ENCODE measurements around the gene LMF1.

LMF1 gene

GRCh38 chr16:921321-921905 lies 49.4 kb downstream of the LMF1 start:
- Mint-ChIP-seq H3K9me3 (peaks cover 34% of the 10 kb centered on the region), H3K4me1 (peaks cover 36% of the 10 kb centered on the region), H3K4me3 (peak overlapping the region in 1 of 3 experiments; percentile 40), H3K36me3 (ENCODE audit: low read depth) (peaks cover 64% of the 10 kb centered on the region), H3K27me3 (ENCODE audit: low read depth) (no peaks in the 10 kb centered on the region), H3K27ac (peak overlapping the region in 2 of 3 experiments; percentile 26 to 47)
- TF ChIP-seq, protein P1, sequence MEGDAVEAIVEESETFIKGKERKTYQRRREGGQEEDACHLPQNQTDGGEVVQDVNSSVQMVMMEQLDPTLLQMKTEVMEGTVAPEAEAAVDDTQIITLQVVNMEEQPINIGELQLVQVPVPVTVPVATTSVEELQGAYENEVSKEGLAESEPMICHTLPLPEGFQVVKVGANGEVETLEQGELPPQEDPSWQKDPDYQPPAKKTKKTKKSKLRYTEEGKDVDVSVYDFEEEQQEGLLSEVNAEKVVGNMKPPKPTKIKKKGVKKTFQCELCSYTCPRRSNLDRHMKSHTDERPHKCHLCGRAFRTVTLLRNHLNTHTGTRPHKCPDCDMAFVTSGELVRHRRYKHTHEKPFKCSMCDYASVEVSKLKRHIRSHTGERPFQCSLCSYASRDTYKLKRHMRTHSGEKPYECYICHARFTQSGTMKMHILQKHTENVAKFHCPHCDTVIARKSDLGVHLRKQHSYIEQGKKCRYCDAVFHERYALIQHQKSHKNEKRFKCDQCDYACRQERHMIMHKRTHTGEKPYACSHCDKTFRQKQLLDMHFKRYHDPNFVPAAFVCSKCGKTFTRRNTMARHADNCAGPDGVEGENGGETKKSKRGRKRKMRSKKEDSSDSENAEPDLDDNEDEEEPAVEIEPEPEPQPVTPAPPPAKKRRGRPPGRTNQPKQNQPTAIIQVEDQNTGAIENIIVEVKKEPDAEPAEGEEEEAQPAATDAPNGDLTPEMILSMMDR (IDR thresholded peaks at IDR 0.05; ENCODE audit: unreplicated experiment in 3 of 3) = no peak

- TF ChIP-seq, protein P1 (IDR thresholded peaks at IDR 0.05; ENCODE audit: unreplicated experiment in 3 of 3) = no peak
- peaks cover 40% of the 10 kb centered on the region for H3K4me1 Mint-ChIP-seq
- H3K27ac Mint-ChIP-seq = peak overlapping the region; percentile 71 to 74 (median 72)
- peaks cover 27% of the 10 kb centered on the region for H3K9me3 Mint-ChIP-seq
- H3K4me3 Mint-ChIP-seq = peak overlapping the region in 1 of 3 experiments; percentile 17
- peaks cover 57% of the 10 kb centered on the region for H3K36me3 Mint-ChIP-seq (ENCODE audit: low read depth)
- no peaks in the 10 kb centered on the region for H3K27me3 Mint-ChIP-seq (ENCODE audit: low read depth)
Measured at GRCh38 chr16:920717-921116, 50.1 kb downstream of the LMF1 start.

- H3K27ac Mint-ChIP-seq = peak overlapping the region; percentile 71 to 74 (median 72)
- TF ChIP-seq, protein P1 (IDR thresholded peaks at IDR 0.05; ENCODE audit: unreplicated experiment in 3 of 3) = no peak
- H3K36me3 Mint-ChIP-seq (ENCODE audit: low read depth) = peaks cover 51% of the 10 kb centered on the region
- H3K4me1 Mint-ChIP-seq = peaks cover 41% of the 10 kb centered on the region
- peak overlapping the region in 2 of 3 experiments; percentile 1 to 17 for H3K4me3 Mint-ChIP-seq
- H3K27me3 Mint-ChIP-seq (ENCODE audit: low read depth) = no peaks in the 10 kb centered on the region
- H3K9me3 Mint-ChIP-seq = peaks cover 24% of the 10 kb centered on the region
Measured at GRCh38 chr16:920051-920681, 50.6 kb downstream of the LMF1 start.

DNA sequence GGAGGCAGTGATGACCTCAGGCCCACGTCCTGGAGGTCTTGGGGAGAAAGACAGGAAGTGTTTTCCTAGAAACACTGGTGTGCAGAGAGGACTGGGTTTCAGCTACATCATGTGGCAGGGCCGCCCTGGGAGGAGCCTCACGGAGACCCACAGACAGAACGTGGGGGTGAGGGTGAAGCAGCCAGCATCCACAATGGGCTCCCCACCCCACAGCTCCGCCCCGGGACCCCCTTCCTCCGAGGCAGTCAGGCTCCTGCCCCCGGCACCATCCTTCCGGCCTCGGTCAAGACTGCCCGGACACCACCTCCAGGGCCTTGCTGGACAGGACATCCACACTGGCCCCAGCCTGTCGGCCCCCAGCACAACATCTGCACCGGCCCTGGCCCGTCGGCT lies 51.1 kb downstream of the LMF1 start:
- Mint-ChIP-seq H3K4me3 (no peak overlapping the region), H3K27me3 (ENCODE audit: low read depth) (no peaks in the 10 kb centered on the region), H3K9me3 (peaks cover 21% of the 10 kb centered on the region), H3K4me1 (peaks cover 41% of the 10 kb centered on the region), H3K27ac (peak overlapping the region in 1 of 3 experiments; percentile 72), H3K36me3 (ENCODE audit: low read depth) (peaks cover 46% of the 10 kb centered on the region)
- TF ChIP-seq, protein P1 (IDR thresholded peaks at IDR 0.05; ENCODE audit: unreplicated experiment in 3 of 3) = no peak

DNA sequence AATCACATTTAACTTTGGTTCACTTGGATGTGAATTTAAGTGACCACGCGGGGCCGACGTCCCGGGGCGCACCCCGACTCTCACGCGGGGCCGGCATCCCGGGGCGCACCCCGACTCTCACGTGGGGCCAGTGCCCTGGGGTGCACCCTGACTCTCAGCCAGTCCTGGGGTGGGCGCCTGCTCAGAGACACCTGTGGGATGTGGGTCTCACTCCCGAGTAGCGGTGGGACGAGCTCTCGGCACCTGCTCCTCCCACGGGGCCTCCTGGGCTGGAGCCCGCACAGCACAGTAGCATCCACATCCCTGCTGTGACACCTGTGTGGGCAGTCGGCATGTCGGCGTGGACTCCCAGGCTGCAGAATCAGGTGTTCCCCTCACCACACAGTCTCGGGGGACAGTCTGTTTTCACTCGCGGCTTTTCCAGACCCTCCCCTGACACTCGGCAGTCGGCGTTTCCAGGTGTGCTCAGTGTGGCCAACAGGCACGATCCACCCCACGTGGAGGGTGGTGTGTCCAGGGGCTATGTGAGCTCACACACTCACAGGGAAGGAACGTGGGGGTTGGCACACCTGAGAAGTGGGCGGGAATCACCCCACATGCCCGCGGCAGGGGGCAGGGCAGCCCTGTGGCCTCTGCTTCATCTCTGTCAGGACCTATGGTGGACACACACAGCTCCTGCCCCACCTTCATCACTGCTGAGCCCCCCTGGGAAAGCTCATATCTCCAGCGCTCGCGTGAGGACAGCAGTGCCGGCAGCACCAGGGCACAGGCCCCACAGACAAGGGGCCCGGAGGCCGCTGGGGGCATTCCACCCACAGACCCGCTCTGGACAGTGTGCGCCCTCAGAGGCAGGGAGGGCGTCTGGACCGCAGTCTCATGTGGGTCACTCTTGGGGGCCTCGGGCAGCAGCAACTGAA lies 51.8 kb downstream of the LMF1 start:
- peaks cover 41% of the 10 kb centered on the region for H3K4me1 Mint-ChIP-seq
- H3K27ac Mint-ChIP-seq = no peak overlapping the region
- TF ChIP-seq, protein P1 (IDR thresholded peaks at IDR 0.05; ENCODE audit: unreplicated experiment in 3 of 3) = no peak
- peaks cover 40% of the 10 kb centered on the region for H3K36me3 Mint-ChIP-seq (ENCODE audit: low read depth)
- peaks cover 16% of the 10 kb centered on the region for H3K9me3 Mint-ChIP-seq
- no peak overlapping the region for H3K4me3 Mint-ChIP-seq
- no peaks in the 10 kb centered on the region for H3K27me3 Mint-ChIP-seq (ENCODE audit: low read depth)
